HCT116 (cell line): ENCODE data around the gene NPVF.

Experiments
- CTCF ChIP-seq, 3 experiments: fragments of 200-600 bp in 1 of 3; sonication (generic) in 1 of 3; IDR thresholded peaks in 2 of 3; conservative IDR thresholded peaks in 1 of 3; 2 replicates each; pipeline ENCODE4 v1.5.1; 2012 to 2017; ENCODE audit warnings: low read depth in 2 of 3, low read length in 2 of 3, antibody characterized with exemption in 1 of 3, borderline replicate concordance in 1 of 3, control low read depth in 1 of 3, mild to moderate bottlenecking in 1 of 3, mixed read lengths in 1 of 3, mixed run types in 1 of 3, moderate library complexity in 1 of 3; ENCODE audit not compliant: insufficient read depth in 1 of 3
- EGR1 ChIP-seq: IDR thresholded peaks from 2 replicates; pipeline ENCODE4 v1.6.1; 2012; ENCODE audit warnings: low read depth
- EZH2 ChIP-seq: fragments of 200-600 bp; sonication (generic); IDR thresholded peaks from 2 replicates; pipeline ENCODE4 v1.6.1; 2017; ENCODE audit warnings: antibody characterized with exemption, mixed run types
- EZH2phosphoT487 ChIP-seq: fragments of 200-600 bp; IDR thresholded peaks from 2 replicates; pipeline ENCODE4 v1.6.1; 2018; ENCODE audit warnings: antibody characterized with exemption, borderline replicate concordance
- POLR2AphosphoS5 ChIP-seq: IDR thresholded peaks from 2 replicates; pipeline ENCODE4 v1.6.1; 2011; ENCODE audit warnings: mild to moderate bottlenecking, low read depth, low read length, moderate library complexity
- SP1 ChIP-seq: IDR thresholded peaks from 2 replicates; pipeline ENCODE4 v1.6.1; 2012; ENCODE audit warnings: low read depth

GRCh38 chr7:25181532-25181931 is 46.8 kb downstream of the NPVF start:
- TF ChIP-seq CTCF (IDR thresholded peaks at IDR 0.05 in 2 of 3, conservative IDR thresholded peaks at IDR 0.05 in 1 of 3; ENCODE audit: borderline replicate concordance in 1 of 3, insufficient read depth in 1 of 3, low read depth in 2 of 3, low read length in 2 of 3) = no peak
- no peak for TF ChIP-seq SP1
- TF ChIP-seq EGR1 = no peak
- TF ChIP-seq POLR2AphosphoS5 = no peak
- TF ChIP-seq EZH2 = no peak
- no peak for TF ChIP-seq EZH2phosphoT487
